ENCODE data around the gene SCAF1. TPM values are rescaled to one million over a fixed set of nuclear protein-coding genes. Genes with fewer than 3 reads are reported as not detected.
A peak's percentile ranks its signal among the peaks of the same experiment; 100 is the strongest.

Gene SCAF1
- total and polyA plus RNA-seq, 9 of the 15 experiments (the other 6 are each of a cell fraction or from before 2014, with no cell fraction given), result 0.20 to 79.0 (median 4.9) TPM

DNA sequence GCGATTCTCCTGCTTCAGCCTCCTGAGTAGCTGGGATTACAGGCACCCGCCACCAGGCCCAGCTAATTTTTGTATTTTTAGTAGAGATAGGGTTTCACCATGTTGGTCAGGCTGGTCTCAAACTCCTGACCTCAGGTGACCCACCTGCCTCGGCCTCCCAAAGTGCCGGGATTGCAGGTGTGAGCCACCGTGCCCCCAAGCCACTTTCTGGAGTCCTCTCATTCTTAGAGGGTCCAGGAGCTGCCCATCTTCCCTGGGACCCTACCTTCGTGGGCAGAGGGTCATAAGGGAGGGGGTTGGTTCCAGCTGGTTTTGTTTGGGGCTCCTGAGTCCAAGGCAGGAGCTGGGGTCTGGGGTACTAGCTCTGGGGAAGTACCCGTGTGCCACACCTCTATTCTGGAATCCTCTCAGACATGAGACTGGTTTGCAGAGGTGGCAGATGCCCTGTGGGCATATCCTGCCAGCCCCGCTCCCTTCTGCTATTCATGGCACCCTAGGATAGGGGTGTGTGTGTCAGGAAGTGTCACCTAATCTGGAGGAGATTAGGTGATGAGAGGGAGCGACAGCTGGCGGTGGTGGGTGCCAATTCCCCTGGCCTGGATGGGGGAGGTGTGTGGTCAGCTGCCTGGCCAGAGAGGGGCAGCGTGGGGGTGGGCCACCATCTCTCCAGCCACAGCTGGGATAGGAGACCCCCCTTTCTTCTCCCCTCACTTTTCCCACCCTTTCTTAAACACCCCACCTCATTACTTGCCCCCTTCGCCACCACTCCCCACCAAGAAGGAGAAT lies 37.2 kb downstream of the SCAF1 start:
- H2AFZ ChIP-seq (ENCODE audit: low read depth, low read length), result no peak overlapping the region
- peak overlapping the region; percentile 85; the same call in 1 of the 2 replicates for H3K4me3 ChIP-seq
- CTCF ChIA-PET (ENCODE audit: low intra/inter-chr PET ratio), result interaction anchor here (1.2 to 1.7 kb wide), 3 partner anchors 82 to 205 kb away, joined by 4 to 5 read pairs (median 5); partner anchors contain the start of gene FLT3LG
- H3K79me2 ChIP-seq (ENCODE audit: control insufficient read depth, insufficient read depth, low read length), result peaks cover 52% of the 10 kb centered on the region
- 26% methylated on average over 10 of the region's 12 CpGs for WGBS (ENCODE audit: insufficient coverage, low coverage, missing lambda C conversion rate)
- in situ Hi-C loops (cut with MboI) (no loop called here), intact Hi-C loops (cut with micrococcal nuclease) (loop anchor here (1.0 to 5.0 kb wide), 4 partner anchors 88 to 188 kb away; partner anchors contain the start of genes AP2A1 and PNKP)
- peak overlapping the region; percentile 11 to 85; a peak in 3 of 4 replicates for H3K9ac ChIP-seq (ENCODE audit: insufficient read depth in 1 of 2, low read depth in 2 of 2, low read length in 2 of 2)
- BruUV-seq (replicated peaks), result no TSS peak
- H3K4me2 ChIP-seq (ENCODE audit: insufficient read depth, low read length), result 0 out of 2 replicates have a peak overlapping the region, but pooled peaks have one; percentile 28
- H4K20me1 ChIP-seq (replicated peaks; ENCODE audit: control insufficient read depth, insufficient read depth, low read length), result peaks cover 19% of the 10 kb centered on the region
- peak overlapping the region; percentile 16; the same call in 1 of the 3 replicates for H3K27ac ChIP-seq (ENCODE audit: extremely low read depth, low read depth, low read length)
- FAIRE-seq (no peak), ATAC-seq (no peak), DNase-seq (ENCODE audit: extremely low read depth in 1 of 4, low spot score in 3 of 4) (no peak)
- H3K4me1 ChIP-seq (replicated peaks in 1 of 2; ENCODE audit: control insufficient read depth in 2 of 2, insufficient read depth in 2 of 2, low read length in 2 of 2), result peaks cover 27 to 50% of the 10 kb centered on the region in 2 experiments
- H3K36me3 ChIP-seq (ENCODE audit: control insufficient read depth, insufficient read depth, low read length), result peaks cover 50% of the 10 kb centered on the region
- H3K27me3 ChIP-seq (ENCODE audit: control insufficient read depth in 2 of 2, insufficient read depth in 2 of 2, low read length in 2 of 2), result no peaks in the 10 kb centered on the region
- peaks cover 3% of the 10 kb centered on the region for H3K9me1 ChIP-seq (ENCODE audit: control insufficient read depth, insufficient read depth, low read length)
- TF ChIP-seq TFAP4 (CRISPR knock-in tag; IDR thresholded peaks at IDR 0.05; ENCODE audit: borderline replicate concordance) (peak; percentile 27; the same call in 1 of the 2 replicates), RBFOX2 (IDR thresholded peaks at IDR 0.05; ENCODE audit: low read depth, low read length) (0 out of 2 replicates have a peak, but pooled peaks have one; percentile 26), MCM3 (IDR thresholded peaks at IDR 0.05) (no peak), USF2 (CRISPR knock-in tag; IDR thresholded peaks at IDR 0.05) (no peak), NR1H2 (CRISPR knock-in tag; IDR thresholded peaks at IDR 0.05) (no peak), PRDM10 (IDR thresholded peaks at IDR 0.05; ENCODE audit: partially characterized antibody) (peak; percentile 65), PHTF2 (CRISPR knock-in tag; IDR thresholded peaks at IDR 0.05) (no peak)
- H3K9me3 ChIP-seq (replicated peaks; ENCODE audit: control insufficient read depth, insufficient read depth, low read depth, low read length), result no peaks in the 10 kb centered on the region
- POLR2A ChIA-PET, result interaction anchor here (0.5 to 0.6 kb wide), 2 partner anchors 191 to 335 kb away, joined by 3 read pairs; no protein-coding TSS in a partner anchor

Measured in K562 (cell line).